GM12878 (cell line): ENCODE results near the gene AGMAT. TPM values are rescaled to one million over a fixed set of nuclear protein-coding genes. Genes with fewer than 3 reads are reported as not detected.

Experiments used
- BHLHE40 ChIP-seq, 2 experiments: fragments of 450-650 bp in 1 of 2; IDR thresholded peaks; 2 replicates each; pipeline ENCODE4 v1.6.1; 2011 to 2017; ENCODE audit warnings: low read depth in 2 of 2, borderline replicate concordance in 1 of 2, improper control_type of control experiment in 1 of 2, low read length in 1 of 2, mild to moderate bottlenecking in 1 of 2
- CEBPB ChIP-seq, 2 experiments: fragments of 150-350 bp in 1 of 2; IDR thresholded peaks; 2 replicates each; pipeline ENCODE4 v1.6.1; 2012 to 2014; ENCODE audit warnings: low read depth in 2 of 2, low read length in 2 of 2, borderline replicate concordance in 1 of 2, inconsistent platforms in 1 of 2
- E2F8 ChIP-seq: fragments of 450-650 bp; IDR thresholded peaks from 2 replicates; pipeline ENCODE4 v1.6.1; 2018; ENCODE audit warnings: mild to moderate bottlenecking, low read depth, moderate library complexity; ENCODE audit not compliant: partially characterized antibody
- HDAC6 ChIP-seq: fragments of 200-600 bp; sonication (generic); IDR thresholded peaks from one replicate; pipeline ENCODE4 v1.8.0; 2017; ENCODE audit warnings: antibody characterized with exemption; ENCODE audit not compliant: unreplicated experiment
- NFYA ChIP-seq: IDR thresholded peaks from 2 replicates; pipeline ENCODE4 v1.6.1; 2011; ENCODE audit warnings: low read depth, mild to moderate bottlenecking, low read length, improper control_type of control experiment, borderline replicate concordance
- RCOR1 ChIP-seq: conservative IDR thresholded peaks from 2 replicates; pipeline ENCODE4 v1.6.1; 2012; ENCODE audit warnings: low read depth, low read length, improper control_type of control experiment
- RUNX3 ChIP-seq: IDR thresholded peaks from 2 replicates; pipeline ENCODE4 v1.6.1; 2012; ENCODE audit warnings: low read length, inconsistent platforms
- TCF12 ChIP-seq: IDR thresholded peaks from 2 replicates; pipeline ENCODE4 v1.6.1; 2011; ENCODE audit warnings: low read depth, mild to moderate bottlenecking, low read length
- WRNIP1 ChIP-seq: IDR thresholded peaks from 2 replicates; pipeline ENCODE4 v1.6.1; 2011; ENCODE audit warnings: low read depth, low read length, improper control_type of control experiment, borderline replicate concordance
- ZBTB11 ChIP-seq: fragments of 450-650 bp; formaldehyde crosslinking; IDR thresholded peaks from 2 replicates; pipeline ENCODE4 v1.5.0; 2022; ENCODE audit warnings: mild to moderate bottlenecking, missing genetic modification characterization
- ZBTB40 ChIP-seq: fragments of 450-650 bp; IDR thresholded peaks from 2 replicates; pipeline ENCODE4 v1.6.1; 2016; ENCODE audit warnings: mild to moderate bottlenecking, moderate library complexity, borderline replicate concordance
- polyA plus RNA-seq, 11 experiments: library from polyadenylated mRNA; depleted of rRNA in 4 of 11; unstranded in 6 of 11; stranded (reverse) in 5 of 11; fragments of >200 nt; fragmentation: Nextera tagmentation in 4 of 11; fragmentation: Illumina TruSeq in 1 of 11; extraction: Ambion mirVana in 4 of 11; extraction: Trizol in 1 of 11; gene quantifications; 1 replicate in 1 of 11; 2 replicates in 10 of 11; pipeline versions ENCODE4 v1.2.1 to v1.2.3, GENCODE V29; 2011 to 2016; ENCODE audit warnings: inconsistent platforms in 2 of 11, missing spikeins in 2 of 11, low read depth in 1 of 11
- total RNA-seq, 4 experiments: library from RNA; depleted of rRNA in 3 of 4; stranded (reverse); fragments of >200 nt in 3 of 4; fragmentation: Illumina TruSeq in 1 of 4; extraction: Trizol in 1 of 4; gene quantifications; 2 replicates each; pipeline versions ENCODE4 v1.2.1 to v1.2.3, GENCODE V29; 2013 to 2021
- TF ChIP-seq, protein P1 (sequence below): fragments of 150-350 bp; IDR thresholded peaks from 2 replicates; pipeline ENCODE4 v1.6.1; 2016; ENCODE audit warnings: low read depth, low read length
- TF ChIP-seq, protein P2 (sequence below): IDR thresholded peaks from 2 replicates; pipeline ENCODE4 v1.6.1; 2012; ENCODE audit warnings: low read depth, low read length, improper control_type of control experiment

The AGMAT gene
- total and polyA plus RNA-seq, 10 of the 15 experiments (the other 5 are each of a cell fraction or from before 2014, with no cell fraction given) = 0.47 to 7.9 (median 4.7) TPM

DNA sequence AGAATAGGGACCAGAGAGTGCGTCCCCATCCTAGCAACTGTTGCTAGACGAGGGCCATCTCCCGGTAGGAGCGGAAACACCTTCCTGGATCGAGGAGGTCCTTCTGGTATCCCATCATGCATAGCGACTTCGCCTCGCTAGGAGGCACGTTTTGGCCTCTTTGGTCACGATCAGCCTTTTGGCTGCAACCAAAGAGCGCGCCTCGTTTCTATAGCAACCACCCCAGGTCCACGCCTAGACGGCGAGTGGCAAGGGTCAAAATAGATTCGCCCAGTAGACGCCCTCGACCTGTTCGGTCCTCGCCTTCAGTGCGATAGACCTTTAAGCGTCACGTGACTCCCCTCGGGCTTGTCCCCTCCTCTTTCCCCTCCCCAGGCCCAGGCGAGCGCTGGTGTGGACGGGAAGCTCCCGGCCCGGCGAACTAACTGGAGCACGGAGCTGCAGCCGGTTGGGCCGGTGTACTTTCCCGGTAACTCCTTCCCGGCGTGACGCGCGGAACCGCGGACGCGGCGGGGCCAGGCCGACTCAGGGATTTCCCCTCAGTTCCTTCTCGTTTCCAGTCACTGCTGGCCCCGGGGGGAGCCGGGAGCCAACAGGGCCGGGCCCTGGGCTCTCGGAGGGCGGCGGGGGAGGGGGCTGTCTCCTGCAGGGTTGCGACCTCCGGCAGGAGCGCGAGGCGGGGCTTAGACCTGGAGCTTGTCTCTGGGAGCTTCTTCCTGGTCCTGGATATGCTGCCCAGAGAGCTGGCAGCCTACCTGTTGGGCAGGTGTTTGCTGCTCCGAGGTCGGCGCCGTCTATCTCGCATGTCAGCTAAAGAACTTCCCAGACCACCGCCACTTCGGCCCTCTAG lies 58.1 kb downstream of the AGMAT start, which contains the start of gene DNAJC16 (continued):
- TF ChIP-seq ZBTB40 = peak; percentile 76; the same call in 1 of the 2 replicates
- no peak for TF ChIP-seq HDAC6
- no peak for TF ChIP-seq E2F8
- peak; percentile 62 for TF ChIP-seq RUNX3
- peak; percentile 94 to 98 for TF ChIP-seq BHLHE40 (IDR thresholded peaks at IDR 0.05; ENCODE audit: borderline replicate concordance in 1 of 2, low read depth in 2 of 2, low read length in 1 of 2)
- TF ChIP-seq, protein P1, sequence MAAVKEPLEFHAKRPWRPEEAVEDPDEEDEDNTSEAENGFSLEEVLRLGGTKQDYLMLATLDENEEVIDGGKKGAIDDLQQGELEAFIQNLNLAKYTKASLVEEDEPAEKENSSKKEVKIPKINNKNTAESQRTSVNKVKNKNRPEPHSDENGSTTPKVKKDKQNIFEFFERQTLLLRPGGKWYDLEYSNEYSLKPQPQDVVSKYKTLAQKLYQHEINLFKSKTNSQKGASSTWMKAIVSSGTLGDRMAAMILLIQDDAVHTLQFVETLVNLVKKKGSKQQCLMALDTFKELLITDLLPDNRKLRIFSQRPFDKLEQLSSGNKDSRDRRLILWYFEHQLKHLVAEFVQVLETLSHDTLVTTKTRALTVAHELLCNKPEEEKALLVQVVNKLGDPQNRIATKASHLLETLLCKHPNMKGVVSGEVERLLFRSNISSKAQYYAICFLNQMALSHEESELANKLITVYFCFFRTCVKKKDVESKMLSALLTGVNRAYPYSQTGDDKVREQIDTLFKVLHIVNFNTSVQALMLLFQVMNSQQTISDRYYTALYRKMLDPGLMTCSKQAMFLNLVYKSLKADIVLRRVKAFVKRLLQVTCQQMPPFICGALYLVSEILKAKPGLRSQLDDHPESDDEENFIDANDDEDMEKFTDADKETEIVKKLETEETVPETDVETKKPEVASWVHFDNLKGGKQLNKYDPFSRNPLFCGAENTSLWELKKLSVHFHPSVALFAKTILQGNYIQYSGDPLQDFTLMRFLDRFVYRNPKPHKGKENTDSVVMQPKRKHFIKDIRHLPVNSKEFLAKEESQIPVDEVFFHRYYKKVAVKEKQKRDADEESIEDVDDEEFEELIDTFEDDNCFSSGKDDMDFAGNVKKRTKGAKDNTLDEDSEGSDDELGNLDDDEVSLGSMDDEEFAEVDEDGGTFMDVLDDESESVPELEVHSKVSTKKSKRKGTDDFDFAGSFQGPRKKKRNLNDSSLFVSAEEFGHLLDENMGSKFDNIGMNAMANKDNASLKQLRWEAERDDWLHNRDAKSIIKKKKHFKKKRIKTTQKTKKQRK = no peak
- TF ChIP-seq TCF12 = no peak
- TF ChIP-seq, protein P2, sequence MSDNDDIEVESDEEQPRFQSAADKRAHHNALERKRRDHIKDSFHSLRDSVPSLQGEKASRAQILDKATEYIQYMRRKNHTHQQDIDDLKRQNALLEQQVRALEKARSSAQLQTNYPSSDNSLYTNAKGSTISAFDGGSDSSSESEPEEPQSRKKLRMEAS = peak; percentile 97
- TF ChIP-seq NFYA = no peak
- TF ChIP-seq WRNIP1 = 0 out of 2 replicates have a peak, but pooled peaks have one; percentile 22
- no peak for TF ChIP-seq RCOR1
- peak; percentile 75 for TF ChIP-seq ZBTB11 (CRISPR knock-in tag)
- TF ChIP-seq CEBPB (IDR thresholded peaks at IDR 0.05; ENCODE audit: borderline replicate concordance in 1 of 2, low read depth in 2 of 2, low read length in 2 of 2) = no peak
